ENCODE data around the gene CREB3L1.
"Not testable (repeated sequence)": the region's sequence is repeated elsewhere in the genome, so short reads cannot be mapped to it uniquely, and the experiment has no call there.

The CREB3L1 gene

DNA sequence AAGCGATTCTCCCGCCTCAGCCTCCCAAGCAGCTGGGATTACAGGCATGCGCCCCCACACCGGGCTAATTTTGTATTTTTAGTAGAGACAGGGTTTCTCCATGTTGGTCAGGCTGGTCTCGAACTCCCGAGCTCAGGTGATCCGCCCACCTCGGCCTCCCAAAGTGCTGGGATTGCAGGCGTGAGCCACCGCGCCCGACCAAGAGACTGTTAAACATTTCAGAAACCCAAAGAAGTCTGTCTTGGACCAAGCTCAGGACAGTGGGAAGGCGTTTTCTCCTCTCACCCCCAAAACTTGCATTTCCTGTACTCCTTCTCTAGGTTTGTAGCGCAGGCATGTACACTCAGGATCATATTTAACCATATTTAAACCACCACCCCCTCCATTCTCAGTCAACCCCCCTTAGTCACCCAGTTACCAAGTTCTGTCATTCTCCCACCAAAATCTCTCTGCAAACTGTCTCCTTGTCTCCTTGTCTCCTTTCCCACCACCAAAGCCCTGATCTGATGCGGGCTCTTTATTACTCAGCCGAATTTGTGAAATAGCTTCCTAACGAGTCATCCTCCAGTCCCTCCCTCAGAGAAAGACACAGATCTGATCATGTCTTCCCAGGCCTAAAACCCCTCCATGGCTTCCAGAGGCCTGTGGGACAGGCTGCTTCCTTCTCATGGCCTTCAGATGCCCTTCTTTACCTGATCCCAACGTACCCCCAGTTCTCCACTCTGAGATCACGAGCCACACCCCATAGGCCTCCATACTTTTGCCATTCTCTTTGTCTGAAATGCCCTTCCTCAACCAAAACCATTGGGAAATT is 29.0 kb upstream of the CREB3L1 start:
- DNase-seq (ENCODE audit: low read depth in 3 of 3, low spot score in 1 of 3) = no peak

DNA sequence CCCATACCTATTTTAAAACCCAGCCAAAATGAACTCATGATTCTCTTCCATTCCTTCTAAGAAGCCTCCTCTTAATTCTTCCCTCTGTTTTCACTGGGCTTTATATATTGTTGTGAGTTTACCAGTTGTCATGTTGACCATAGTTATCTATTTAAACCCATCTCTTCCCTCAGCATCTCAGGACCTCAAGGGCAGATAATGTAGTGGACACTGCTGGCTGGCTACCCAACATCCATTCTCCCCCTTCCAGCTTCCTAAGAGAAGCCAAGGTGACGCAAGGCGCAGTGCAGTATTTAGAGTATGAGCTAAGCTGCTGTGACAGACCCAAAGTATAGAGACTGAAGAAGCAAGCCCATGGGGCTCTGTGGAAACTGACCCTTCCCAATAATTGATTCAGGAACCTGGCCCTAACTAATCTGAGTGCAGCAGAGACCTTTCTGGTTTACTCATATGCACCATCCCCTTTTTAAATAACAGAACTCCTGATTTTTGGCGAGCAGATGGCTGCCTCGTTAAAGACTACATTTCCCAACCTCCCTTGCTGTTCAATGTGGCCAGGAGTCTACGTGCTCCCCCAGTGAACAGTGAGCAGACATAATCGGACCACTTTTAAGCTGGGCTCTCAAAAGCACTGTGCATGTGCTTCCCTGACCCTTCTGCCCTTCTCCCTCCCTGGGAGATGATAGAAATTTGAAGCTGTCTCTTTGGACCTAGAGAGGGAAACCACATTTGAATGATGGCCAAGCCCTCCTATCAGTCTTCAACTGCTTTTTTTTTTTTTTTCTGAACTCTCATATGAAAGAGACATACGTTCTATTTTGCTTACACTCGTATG is 28.1 kb upstream of the CREB3L1 start:
- no peak for DNase-seq (ENCODE audit: low read depth in 3 of 3, low spot score in 1 of 3)

DNA sequence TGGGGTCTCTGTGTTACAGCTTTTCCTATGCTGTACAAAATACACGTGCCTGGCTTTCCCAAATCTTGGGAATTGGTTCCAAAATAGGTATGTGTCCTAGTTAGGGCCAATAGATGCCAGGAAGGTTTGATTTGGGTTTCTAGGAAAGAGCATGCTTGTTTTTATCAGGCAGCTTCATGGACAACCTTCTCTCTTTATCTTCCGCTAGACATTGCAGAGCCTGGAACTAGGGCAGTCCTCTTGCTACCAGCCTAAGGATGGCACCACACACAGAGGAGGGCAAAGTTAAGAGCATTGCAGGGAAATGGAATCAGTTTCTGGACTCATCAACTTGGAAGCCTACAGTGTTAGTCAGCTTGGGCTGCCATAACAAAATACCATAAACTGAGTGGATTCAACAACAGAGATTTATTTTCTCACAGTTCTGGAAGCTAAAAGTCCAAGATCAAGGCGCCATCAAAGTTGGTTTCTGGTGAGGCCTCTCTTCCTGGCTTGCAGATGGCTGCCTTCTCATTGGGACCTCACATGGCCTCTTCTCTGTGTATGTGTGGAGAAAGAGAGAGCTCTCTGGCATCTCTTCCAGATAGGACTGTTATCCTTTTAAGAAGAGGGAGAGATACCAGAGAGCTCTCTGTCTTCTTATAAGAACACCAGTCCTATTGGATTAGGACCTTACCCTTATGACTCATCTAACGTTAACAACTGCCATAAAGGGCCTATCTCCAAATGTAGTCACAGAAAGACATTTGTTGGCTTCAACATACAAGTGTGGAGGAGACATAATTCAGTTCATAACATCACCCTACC is 27.3 kb upstream of the CREB3L1 start:
- DNase-seq (ENCODE audit: low read depth in 3 of 3, low spot score in 1 of 3) = no peak

DNA sequence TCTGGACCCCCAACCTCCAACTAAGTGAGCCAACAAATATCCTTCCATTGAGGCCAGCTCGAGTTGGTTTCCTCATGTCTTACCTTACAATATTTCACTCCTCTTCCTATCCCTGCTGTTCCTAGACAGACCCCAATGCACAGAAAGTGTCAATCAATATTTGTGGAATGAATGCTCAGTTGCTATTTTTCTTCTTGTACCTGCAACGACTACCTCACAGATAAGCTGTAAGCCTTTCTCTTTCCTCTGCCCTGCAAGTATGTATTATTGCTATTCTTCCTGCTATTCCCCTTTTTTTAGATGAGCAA is 26.8 kb upstream of the CREB3L1 start:
- no peak for DNase-seq (ENCODE audit: low read depth in 3 of 3, low spot score in 1 of 3)

DNA sequence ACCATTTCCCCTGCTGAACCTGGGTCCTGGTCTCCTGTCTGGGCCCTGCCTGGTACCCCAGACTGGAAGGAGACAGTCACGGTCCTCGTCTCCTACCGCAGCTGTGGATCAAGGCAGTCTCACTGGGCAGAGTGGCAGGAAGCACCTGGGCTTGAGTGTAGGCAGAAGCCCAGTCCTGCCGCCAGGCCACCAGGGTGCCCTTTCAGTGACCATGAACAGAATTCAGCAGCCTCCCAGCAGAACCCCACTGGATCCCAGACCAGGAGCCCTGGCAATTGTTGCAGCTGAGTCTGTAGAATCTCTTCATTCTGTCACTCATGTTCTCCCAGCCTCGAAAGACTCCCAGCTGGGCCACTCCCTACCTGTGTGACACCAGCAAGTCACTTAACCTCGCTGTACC is 25.5 kb upstream of the CREB3L1 start:
- no peak for DNase-seq (ENCODE audit: low read depth in 3 of 3, low spot score in 1 of 3)

DNA sequence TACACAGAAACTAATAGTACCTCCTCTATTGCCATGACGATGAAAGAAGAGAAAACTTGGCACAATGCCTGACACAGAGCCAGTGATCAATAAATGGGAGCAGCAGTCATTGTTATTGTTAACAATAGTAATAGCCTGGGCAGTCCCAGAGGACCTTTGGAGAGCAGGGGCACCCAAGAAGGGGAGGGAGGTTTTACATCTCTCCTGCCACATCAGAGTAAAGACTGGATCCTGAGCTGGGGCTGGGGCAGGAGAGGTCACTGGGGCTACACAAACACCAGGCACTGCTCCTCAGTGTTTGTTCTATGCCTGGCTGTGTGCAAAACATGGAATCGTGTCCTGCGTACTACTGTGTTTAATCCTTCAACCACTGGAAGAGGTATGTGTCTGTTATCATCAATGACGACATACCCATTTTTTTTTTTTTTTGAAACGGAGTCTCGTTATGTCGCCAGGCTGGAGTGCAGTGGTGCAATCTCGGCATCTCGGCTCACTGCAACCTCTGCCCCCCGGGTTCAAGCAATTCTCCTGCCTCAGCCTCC is 25.0 kb upstream of the CREB3L1 start:
- DNase-seq (ENCODE audit: low read depth in 3 of 3, low spot score in 1 of 3) = no peak

DNA sequence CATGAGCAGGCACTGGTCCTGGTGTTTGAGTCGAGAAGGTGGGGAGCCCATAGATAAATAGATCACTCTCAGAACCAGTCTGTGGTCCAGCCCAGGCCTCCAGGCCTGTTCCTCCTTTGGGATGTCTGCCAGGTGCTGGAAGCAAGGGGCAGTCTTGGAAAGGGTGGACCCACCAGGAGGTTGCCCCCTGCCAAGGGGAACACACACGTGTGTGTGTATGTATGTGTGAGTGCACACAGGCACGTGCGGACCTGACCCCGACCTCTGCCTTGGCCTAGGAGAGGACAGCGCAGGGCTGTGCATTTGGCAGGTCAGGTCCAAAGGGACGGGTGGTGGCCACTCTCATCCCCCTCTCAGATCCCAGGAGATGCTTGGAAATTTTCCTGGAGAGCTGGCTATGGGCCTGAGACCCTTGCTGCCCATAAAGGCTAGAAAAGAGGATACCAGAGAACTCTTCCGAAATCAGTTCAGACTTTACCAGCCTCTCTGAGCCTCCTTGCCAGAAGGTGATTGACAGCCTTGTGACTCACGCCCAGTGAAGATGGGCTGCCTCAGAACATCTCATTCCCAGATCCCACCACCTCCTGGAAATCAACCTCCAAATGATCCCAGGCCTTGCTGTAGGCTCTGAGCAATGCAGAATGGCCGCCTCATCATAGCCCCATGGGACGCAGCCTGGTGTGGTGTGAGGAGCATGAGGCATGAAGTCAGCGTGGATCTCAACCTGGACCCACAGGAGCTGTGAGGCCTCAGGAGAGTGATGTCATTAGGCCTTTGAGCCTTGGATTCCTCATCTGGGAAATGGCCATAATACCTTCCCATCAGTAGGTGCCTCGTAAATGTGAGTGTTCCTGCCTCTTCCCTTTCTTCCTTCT is 24.0 kb upstream of the CREB3L1 start:
- DNase-seq (ENCODE audit: low read depth in 3 of 3, low spot score in 1 of 3) = no peak

DNA sequence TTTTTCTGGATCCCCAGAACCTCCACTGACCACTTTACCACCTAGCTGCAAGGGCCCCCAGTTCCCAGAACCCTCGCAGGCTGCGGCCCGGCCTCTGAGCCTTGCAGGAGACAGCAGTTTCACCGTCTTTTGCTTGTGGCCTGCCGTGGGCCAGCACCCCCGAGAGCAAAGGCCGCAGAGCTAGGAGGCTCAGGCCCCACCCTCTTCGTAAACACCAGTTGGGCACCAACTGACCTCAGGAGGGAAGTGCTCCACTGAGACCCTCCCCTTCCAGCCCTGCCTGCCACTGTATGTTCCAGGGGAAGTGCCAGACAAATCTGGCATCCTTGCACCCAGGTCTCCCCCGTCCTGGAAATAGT is 23.4 kb upstream of the CREB3L1 start:
- DNase-seq (ENCODE audit: low read depth in 3 of 3, low spot score in 1 of 3) = no peak

DNA sequence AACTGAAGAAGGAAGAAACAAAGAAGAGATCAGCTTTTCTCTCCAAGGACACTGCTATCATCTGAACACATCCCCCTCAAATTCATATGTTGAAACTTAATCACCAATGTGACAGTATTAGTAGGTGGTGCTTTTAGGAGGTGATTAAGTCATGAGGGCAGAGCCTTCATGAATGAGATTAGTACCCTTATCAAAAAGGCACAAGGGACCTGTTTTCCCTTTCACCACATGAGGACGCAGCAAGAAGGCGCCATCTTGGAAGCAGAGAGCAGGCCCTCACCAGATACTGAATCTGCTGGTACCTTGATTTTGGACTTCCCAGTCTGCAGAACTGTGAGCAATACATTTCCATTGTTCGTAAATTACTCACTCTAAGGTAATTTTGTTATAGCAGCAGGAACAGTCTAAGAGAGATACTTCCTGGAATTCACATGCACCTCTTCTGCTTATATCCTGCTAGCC is 20.9 kb upstream of the CREB3L1 start:
- no peak for DNase-seq (ENCODE audit: low read depth in 3 of 3, low spot score in 1 of 3)

DNA sequence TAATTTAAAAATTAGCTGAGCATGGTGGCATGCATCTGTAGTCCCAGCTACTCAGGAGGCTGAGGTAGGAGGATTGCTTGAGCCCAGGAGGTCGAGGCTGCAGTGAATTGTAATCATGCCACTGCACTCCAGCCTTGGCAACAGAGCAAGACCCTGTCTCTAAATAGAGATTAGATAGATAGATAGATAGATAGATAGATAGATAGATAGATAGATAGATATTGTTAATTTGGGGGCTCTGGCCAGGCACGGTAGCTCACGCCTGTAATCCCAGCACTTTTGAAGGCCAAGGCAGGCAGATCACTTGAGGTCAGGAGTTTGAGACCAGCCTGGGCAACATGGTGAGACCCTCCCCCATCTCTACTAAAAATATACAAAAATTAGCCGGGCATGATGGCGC is 18.1 kb upstream of the CREB3L1 start:
- DNase-seq (ENCODE audit: low read depth in 3 of 3, low spot score in 1 of 3) = not testable (repeated sequence)

DNA sequence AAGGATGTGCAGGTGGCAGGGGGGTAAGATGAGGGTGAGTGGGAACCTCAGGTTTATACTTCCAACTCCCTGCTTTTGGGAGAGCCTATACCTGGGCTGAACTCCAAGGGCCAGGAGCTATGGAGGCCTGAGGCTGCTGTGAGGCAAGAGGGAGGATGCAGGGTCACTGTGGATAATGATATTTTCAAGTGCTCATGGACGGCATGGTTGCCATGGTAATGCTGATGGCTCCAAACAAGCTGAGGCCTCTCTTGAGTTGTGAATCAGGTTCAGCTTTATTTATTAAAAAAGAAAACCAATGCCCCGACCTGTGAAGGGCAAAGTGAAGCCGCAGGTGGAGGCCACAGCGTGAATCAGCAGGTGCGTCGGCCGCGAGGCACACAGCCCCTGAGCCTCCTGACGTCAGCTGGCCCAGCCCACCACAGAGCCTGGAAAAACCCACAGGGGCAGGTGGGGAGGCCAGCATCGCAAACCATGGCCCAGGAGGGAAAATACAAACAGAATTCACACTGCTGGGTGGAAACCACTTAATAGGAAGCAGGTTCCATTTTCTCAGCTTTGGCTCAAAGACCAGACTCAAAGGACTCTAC is 17.4 kb upstream of the CREB3L1 start:
- DNase-seq (ENCODE audit: low read depth in 3 of 3, low spot score in 1 of 3) = no peak

DNA sequence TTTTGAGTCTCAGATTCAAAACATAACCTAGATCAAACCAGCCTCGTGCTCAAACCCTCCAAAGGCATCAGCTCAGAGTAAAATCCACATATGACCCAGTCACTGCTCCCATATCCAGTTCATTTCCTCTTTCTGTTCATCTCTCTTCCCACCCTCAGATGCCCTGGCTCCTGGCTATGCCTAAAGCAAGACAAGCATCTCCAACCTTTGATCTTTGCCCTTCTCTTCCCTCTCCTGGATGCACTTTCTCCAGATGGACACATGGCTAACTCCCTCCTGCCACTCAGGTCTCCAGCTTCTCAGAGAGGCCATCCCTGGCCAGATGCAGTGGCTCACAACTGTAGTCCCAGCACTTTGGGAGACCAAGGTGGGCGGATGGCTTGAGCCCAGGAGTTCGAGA is 14.3 kb upstream of the CREB3L1 start:
- no peak for DNase-seq (ENCODE audit: low read depth in 3 of 3, low spot score in 1 of 3)

DNA sequence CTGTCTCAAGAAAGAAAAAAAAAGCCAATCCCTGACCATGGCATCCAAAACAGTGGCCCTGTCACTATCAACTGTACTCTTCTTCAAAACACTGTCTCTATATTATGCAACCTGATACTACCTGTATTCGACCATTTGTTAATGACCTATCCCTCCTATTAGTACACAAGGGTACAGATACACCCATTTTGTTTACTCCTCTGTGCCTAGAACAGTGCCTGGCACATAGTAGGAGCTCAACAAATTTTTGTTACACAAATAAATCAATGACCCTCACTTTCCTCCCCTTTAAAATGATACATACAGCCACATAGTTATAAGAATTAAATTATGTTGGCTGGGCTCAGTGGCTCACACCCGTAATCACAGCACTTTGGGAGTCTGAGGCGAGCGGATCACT is 13.4 kb upstream of the CREB3L1 start:
- DNase-seq (ENCODE audit: low read depth in 3 of 3, low spot score in 1 of 3) = no peak

DNA sequence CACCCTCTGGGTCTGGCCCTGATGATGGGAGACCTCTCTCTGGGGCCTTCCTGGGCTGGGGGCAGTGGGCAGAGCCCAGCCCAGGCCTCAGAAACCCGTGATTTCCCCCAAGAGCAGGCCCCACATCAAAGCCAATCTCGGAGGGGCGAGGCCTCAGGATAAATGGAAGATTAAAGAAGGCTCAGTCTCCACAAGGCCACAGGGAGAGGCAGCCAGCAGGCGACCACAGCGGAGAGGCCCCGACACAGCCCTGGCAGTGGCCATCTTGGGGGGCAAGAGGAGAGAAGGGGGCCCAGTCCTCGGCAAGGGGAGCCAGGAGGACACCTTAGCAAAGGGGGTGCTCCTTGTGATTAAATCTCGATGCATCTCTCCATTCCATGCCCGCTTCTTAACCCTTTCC is 12.5 kb upstream of the CREB3L1 start:
- no peak for DNase-seq (ENCODE audit: low read depth in 3 of 3, low spot score in 1 of 3)

DNA sequence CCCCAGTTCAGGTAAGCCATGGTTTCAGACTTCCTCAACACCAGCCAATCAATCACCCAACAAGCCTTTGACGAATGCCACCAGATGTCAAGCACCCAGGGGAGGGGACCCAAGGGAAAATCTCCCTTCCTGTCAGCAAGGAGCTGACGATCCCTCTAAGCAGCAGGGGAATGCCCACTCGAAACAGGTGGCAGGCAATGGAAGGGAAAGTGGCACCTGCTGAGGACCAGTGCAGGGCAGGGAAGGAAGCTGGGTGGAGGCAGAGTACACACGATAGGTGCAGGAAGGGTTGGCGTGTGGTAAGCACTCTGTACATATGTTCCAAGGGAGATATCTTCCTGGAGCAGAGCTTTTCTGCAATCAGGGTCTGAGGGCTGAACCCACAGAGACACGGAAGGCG is 11.7 kb upstream of the CREB3L1 start:
- DNase-seq (ENCODE audit: low read depth in 3 of 3, low spot score in 1 of 3) = no peak

DNA sequence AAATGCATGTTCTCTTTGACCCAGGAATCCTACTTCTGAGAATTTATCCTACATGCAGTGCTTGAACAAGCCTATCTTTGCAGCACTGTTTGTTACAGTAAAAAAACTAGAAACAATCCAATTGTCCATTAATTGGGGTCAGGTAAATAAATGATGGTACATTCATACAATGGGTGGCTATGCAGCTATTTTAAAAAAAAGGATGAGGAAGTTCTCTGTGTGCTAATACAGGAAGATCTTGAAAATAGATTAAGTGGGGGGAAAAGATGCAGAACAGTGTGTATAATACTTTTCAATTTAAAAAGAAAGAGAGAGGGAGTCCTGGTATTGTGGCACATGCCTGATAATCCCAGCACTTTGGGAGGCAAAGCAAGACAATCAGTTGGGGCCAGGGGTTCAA is 9.5 kb upstream of the CREB3L1 start:
- no peak for DNase-seq (ENCODE audit: low read depth in 3 of 3, low spot score in 1 of 3)

DNA sequence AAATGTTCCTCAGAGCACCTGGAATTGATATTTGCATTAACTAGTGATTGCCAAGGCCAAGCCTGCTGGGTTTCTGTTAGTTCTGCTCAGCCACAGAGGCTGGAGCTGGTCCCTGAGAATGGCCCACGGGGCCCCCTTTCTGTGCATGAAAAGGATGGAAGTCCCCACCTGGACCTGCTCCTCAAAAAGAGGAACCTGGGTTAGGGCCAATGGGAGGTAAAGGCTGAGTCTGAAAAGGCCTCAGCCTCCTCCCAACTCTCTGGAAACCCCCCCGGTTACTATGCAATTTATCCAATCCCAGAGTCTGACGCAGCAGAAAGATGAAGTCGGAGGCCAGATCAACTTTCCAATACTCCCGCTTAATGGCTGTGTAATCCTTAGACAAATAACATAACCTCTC is 6.8 kb upstream of the CREB3L1 start:
- no peak for DNase-seq (ENCODE audit: low read depth in 3 of 3, low spot score in 1 of 3)

DNA sequence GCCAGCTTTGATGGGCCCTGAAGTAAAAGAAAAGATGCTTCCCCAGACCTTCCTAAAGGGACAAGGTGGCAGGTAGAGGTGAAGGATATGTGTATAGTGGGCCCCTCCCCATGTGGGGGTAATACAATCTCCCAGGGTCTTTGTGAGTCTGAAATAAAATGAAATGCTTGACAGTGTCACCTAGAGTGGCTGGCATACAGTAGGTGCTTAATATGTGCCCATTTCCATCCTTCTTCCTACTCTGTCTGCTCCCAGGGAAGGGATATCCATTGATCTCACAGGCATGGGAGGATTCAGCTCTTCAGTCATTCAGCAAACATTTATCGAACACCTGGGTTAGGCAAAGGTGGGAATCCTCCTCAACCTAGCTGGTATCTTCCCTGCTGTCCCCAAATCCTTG is 6.1 kb upstream of the CREB3L1 start:
- DNase-seq (ENCODE audit: low read depth in 3 of 3, low spot score in 1 of 3) = no peak

DNA sequence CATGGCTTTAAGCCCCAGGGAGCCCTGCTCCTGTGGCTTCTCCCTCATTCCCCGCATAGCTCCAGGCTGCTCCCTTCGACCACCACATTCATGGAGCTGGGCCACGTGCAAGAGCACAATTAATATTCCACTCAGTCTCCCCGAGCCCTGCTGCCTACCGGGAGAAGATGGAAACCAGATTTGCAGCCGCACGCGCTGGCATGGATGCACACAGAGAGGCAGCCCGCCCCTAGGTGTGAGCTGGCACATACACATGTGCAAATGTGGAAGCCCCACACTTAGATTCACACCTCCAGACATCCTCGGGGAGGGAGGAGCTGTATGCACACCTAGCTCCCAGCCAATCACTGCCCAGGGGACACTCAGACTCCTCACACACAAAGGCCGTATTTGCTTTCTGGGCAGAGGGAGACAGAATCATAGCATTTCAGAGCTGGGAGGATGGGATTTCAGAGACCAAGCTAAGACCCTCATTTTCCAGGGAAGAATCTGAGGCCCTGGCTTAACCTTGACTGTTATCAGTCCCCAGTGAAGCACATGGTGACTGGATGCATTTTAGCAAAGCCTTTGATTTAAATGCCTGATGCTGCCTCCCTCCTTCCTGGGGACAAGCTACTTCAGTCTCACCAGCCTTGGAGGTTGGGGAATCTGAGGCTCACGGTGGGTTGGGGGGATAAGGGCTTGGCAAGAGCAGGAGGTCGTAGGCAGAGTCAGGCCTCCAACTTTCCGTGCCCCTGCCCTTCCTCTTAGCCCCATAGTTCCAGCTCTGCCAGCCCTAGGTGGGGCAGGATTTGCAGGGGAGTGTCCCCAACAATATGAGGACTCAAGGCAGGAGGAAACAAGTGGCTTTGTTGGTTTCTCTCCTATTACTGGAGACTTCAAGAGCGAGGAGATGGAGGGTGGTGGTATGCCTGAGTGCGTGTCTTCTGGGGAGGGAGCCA is 5.3 kb upstream of the CREB3L1 start:
- no peak for DNase-seq (ENCODE audit: low read depth in 3 of 3, low spot score in 1 of 3)

Data from stimulated activated CD4-positive, alpha-beta T cell treated with anti-CD3 and anti-CD28 coated beads, TNF-alpha, amount 100 ng/mL, for 1 hour (primary cell).